GM18907 (cell line): Measurements from ENCODE around the gene APBB2.
"Not testable (repeated sequence)": the region's sequence is repeated elsewhere in the genome, so short reads cannot be mapped to it uniquely, and the experiment has no call there.

Source experiments
- ATAC-seq: cut with Tn5 transposase; IDR thresholded peaks from one replicate; pipeline ENCODE4 v1.9.1; 2021; ENCODE audit warnings: mild to moderate bottlenecking, moderate library complexity; ENCODE audit not compliant: unreplicated experiment

Gene APBB2

GRCh38 chr4:41069838-41070237 lies 144.5 kb downstream of the APBB2 start:
- ATAC-seq: no peak

GRCh38 chr4:41069257-41069656 lies 145.1 kb downstream of the APBB2 start:
- no peak for ATAC-seq

GRCh38 chr4:41067369-41067768 lies 147.0 kb downstream of the APBB2 start:
- no peak for ATAC-seq

GRCh38 chr4:41066049-41066448 lies 148.3 kb downstream of the APBB2 start:
- no peak for ATAC-seq

GRCh38 chr4:41065434-41066006 lies 148.8 kb downstream of the APBB2 start:
- no peak for ATAC-seq

DNA sequence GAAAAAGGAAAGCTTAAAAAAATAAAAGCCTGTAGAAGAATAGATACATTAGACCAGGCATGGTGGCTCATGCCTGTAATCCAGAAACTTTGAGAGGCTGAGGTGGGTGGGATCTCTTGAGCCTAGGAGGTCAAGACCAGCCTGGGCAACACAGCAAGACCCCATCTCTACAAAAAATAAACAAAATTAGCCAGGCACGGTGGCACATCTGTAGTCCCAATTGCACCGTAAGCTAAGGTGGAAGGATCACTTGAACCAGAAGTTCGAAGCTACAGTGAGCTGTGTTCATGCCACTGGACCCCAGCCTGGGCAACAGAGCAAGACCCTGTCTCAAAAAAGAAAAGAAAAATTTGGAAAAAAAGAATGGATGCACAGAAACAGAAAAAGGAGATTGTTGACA lies 149.4 kb downstream of the APBB2 start:
- no peak for ATAC-seq

- ATAC-seq: no peak
These were observed 152.7 kb downstream of the APBB2 start for GRCh38 chr4:41061482-41062185.

- no peak for ATAC-seq
These were observed 153.7 kb downstream of the APBB2 start for GRCh38 chr4:41060352-41061334.

GRCh38 chr4:41059411-41059810 lies 154.9 kb downstream of the APBB2 start:
- not testable (repeated sequence) for ATAC-seq

DNA sequence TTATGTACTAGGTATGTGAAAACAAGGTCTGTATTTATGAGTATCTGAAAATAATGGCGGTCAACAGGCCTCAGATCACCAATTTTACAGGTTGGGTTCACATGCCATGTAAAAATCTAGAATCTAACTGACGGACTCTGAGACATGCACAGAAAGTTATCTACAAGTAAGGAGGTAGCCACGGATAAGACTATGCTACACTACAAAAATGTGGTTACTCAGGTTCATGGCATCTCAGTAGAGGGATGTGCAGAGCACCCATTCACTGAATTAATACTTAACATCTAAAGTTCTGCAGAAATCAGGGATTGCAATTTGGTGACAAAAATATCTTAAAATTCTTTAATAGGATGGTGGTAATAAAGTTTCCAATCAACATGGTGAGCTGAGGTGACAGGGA lies 155.9 kb downstream of the APBB2 start:
- ATAC-seq: no peak

GRCh38 chr4:41057467-41057866 lies 156.9 kb downstream of the APBB2 start:
- no peak for ATAC-seq

DNA sequence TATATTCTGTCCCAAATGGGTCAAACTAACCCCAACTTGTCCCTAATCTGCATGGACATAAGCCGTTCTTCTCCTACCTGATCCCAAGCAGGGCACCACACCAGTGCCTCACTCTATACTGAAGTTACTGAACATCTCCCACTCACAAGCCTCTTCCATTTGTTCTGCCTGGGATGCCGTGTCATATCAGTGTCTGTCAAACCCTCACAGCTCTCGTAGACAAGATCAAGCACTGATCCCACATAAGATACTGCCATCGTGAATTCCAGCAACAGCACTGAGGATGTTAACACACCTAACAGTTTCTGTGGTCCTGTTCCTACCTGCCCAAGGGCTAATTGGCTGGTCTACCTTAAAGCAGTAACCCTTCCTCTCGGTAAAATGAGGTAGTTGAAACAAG lies 162.1 kb downstream of the APBB2 start:
- no peak for ATAC-seq

DNA sequence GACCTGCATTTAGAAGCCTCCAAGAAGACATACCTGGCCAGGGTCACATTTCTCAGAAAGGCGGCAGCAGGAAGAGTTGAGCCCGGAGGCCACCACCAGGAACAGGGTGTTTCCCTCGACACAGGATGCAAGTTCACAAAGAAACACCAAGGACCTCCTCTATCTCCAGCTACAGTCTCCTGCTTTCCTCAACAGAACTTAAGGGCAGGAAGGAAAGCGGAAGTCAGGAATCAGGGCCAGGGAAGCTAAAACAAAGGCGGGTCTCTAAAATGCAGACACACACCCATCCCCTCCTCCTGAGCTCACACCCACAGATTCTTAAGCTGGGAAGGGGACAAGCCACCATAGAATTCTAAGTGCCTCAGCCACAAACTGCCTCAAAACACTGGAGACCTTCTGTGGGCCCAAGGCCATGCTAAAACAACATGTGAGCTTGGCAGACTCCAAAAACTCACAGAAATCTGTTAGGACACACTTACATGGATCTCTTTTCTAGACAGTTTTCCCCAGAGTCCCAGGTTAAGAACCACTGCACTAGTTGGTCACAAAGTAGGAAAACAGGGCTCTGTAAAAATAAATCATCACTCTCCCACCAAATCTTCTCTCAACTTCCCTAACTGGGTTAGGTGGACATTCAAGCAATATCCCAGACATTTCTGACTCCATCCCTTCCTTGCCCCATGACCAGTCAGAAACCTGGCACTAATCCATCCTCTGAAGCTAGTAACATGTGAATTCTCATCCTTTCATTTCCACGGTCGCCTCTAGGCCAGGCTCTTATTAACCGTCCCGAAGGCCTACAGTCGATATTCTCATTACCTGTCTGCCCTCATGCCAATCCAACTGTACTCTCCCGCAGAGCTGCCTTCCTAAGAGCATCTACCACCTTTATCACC lies 163.2 kb downstream of the APBB2 start:
- ATAC-seq: no peak

- ATAC-seq: no peak
These were observed 164.2 kb downstream of the APBB2 start for GRCh38 chr4:41050116-41050515.

DNA sequence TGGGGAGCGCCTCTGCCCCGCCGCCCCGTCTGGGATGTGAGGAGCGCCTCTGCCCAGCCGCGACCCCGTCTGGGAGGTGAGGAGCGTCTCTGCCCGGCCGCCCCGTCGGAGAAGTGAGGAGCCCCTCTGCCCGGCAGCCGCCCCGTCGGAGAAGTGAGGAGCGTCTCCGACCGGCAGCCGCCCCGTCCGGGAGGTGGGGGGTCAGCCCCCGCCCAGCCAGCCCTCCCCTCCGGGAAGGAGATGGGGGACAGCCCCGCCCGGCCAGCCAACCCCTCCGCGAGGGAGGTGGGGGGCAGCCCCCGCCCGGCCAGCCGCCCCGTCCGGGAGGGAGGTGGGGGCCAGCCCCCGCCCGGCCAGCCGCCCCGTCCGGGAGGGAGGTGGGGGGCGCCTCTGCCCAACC lies 165.2 kb downstream of the APBB2 start:
- ATAC-seq: not testable (repeated sequence)

GRCh38 chr4:41044791-41045190 lies 169.6 kb downstream of the APBB2 start:
- ATAC-seq: no peak

GRCh38 chr4:41044165-41044564 lies 170.2 kb downstream of the APBB2 start:
- no peak for ATAC-seq

- no peak for ATAC-seq
These were observed 170.9 kb downstream of the APBB2 start for GRCh38 chr4:41043465-41043864.

GRCh38 chr4:41041551-41041950 lies 172.8 kb downstream of the APBB2 start:
- ATAC-seq: no peak

GRCh38 chr4:41039317-41039716 lies 175.0 kb downstream of the APBB2 start:
- ATAC-seq: no peak

GRCh38 chr4:41038304-41038703 lies 176.0 kb downstream of the APBB2 start:
- ATAC-seq: no peak
